ENCODE data around the gene FKBP2. TPM values are rescaled to one million over a fixed set of nuclear protein-coding genes. Genes with fewer than 3 reads are reported as not detected.

The FKBP2 gene
- total and polyA plus RNA-seq, 2 of the 13 experiments (the other 11 are each of a cell fraction or from before 2014, with no cell fraction given) = 30.1 to 53.3 TPM

GRCh38 chr11:64234647-64235379 is 6.1 kb upstream of the FKBP2 start (continued):
- TF ChIP-seq AKNA (CRISPR knock-in tag; IDR thresholded peaks at IDR 0.05; ENCODE audit: borderline replicate concordance) = no peak
- TF ChIP-seq BRD4 (CRISPR knock-in tag; IDR thresholded peaks at IDR 0.05) = 0 out of 2 replicates have a peak, but pooled peaks have one; percentile 57
- TF ChIP-seq ZSCAN31 (CRISPR knock-in tag; IDR thresholded peaks at IDR 0.05; ENCODE audit: low read depth) = no peak
- TF ChIP-seq EED (CRISPR knock-in tag; IDR thresholded peaks at IDR 0.05) = no peak
- TF ChIP-seq ETV5 (CRISPR knock-in tag; IDR thresholded peaks at IDR 0.05; ENCODE audit: borderline replicate concordance) = peak; percentile 81; the same call in 1 of the 2 replicates
- TF ChIP-seq RXRB (CRISPR knock-in tag; IDR thresholded peaks at IDR 0.05; ENCODE audit: borderline replicate concordance) = peak; percentile 32; the same call in 1 of the 2 replicates
- TF ChIP-seq KDM6A (CRISPR knock-in tag; IDR thresholded peaks at IDR 0.05; ENCODE audit: low read depth) = no peak
- no peak for TF ChIP-seq ZNF331 (CRISPR knock-in tag; IDR thresholded peaks at IDR 0.05)
- no peak for TF ChIP-seq SRY (CRISPR knock-in tag; IDR thresholded peaks at IDR 0.05)
- TF ChIP-seq ZNF275 (CRISPR knock-in tag; IDR thresholded peaks at IDR 0.05; ENCODE audit: borderline replicate concordance) = no peak
- TF ChIP-seq, protein P1, sequence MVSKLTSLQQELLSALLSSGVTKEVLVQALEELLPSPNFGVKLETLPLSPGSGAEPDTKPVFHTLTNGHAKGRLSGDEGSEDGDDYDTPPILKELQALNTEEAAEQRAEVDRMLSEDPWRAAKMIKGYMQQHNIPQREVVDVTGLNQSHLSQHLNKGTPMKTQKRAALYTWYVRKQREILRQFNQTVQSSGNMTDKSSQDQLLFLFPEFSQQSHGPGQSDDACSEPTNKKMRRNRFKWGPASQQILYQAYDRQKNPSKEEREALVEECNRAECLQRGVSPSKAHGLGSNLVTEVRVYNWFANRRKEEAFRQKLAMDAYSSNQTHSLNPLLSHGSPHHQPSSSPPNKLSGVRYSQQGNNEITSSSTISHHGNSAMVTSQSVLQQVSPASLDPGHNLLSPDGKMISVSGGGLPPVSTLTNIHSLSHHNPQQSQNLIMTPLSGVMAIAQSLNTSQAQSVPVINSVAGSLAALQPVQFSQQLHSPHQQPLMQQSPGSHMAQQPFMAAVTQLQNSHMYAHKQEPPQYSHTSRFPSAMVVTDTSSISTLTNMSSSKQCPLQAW (CRISPR knock-in tag; IDR thresholded peaks at IDR 0.05) = no peak
- TF ChIP-seq ZNF570 (CRISPR knock-in tag; IDR thresholded peaks at IDR 0.05; ENCODE audit: borderline replicate concordance) = no peak
- TF ChIP-seq FOXA1 (IDR thresholded peaks at IDR 0.05) = no peak
- TF ChIP-seq FOXA1 (CRISPR knock-in tag; IDR thresholded peaks at IDR 0.05) = no peak
- peak; percentile 54 for TF ChIP-seq RARA (CRISPR knock-in tag; IDR thresholded peaks at IDR 0.05)
- TF ChIP-seq, protein P2, sequence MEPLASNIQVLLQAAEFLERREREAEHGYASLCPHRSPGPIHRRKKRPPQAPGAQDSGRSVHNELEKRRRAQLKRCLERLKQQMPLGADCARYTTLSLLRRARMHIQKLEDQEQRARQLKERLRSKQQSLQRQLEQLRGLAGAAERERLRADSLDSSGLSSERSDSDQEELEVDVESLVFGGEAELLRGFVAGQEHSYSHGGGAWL (CRISPR knock-in tag; IDR thresholded peaks at IDR 0.05) = peak; percentile 75; the same call in 1 of the 2 replicates
- TF ChIP-seq IKZF5 (CRISPR knock-in tag; IDR thresholded peaks at IDR 0.05) = no peak
- TF ChIP-seq E2F5 (CRISPR knock-in tag; conservative IDR thresholded peaks at IDR 0.05) = no peak

All from HepG2 (cell line).